HG03039 (cell line): ENCODE measurements around the gene THEM5.

Experiments used
- ATAC-seq: cut with Tn5 transposase; IDR thresholded peaks from one replicate; pipeline ENCODE4 v1.9.1; 2021; ENCODE audit warnings: mild to moderate bottlenecking, moderate library complexity; ENCODE audit not compliant: unreplicated experiment

The THEM5 gene

GRCh38 chr1:151823175-151823574 lies 30.3 kb downstream of the THEM5 start:
- no peak for ATAC-seq

- ATAC-seq, result no peak
Observed at GRCh38 chr1:151822404-151822803, 31.1 kb downstream of the THEM5 start.

GRCh38 chr1:151820940-151821339 lies 32.6 kb downstream of the THEM5 start:
- no peak for ATAC-seq

- no peak for ATAC-seq
Observed at GRCh38 chr1:151819976-151820623, 33.4 kb downstream of the THEM5 start.

GRCh38 chr1:151819227-151819835 lies 34.2 kb downstream of the THEM5 start:
- no peak for ATAC-seq

GRCh38 chr1:151817353-151817730 lies 36.2 kb downstream of the THEM5 start:
- ATAC-seq, result no peak

- no peak for ATAC-seq
Observed at GRCh38 chr1:151816548-151817352, 36.8 kb downstream of the THEM5 start.

GRCh38 chr1:151815716-151816327 lies 37.7 kb downstream of the THEM5 start:
- ATAC-seq, result no peak

- no peak for ATAC-seq
Observed at GRCh38 chr1:151814971-151815545, 38.5 kb downstream of the THEM5 start.

- ATAC-seq, result no peak
Observed at GRCh38 chr1:151814426-151814825, 39.1 kb downstream of the THEM5 start.

GRCh38 chr1:151813271-151813977 lies 40.1 kb downstream of the THEM5 start:
- ATAC-seq, result no peak

GRCh38 chr1:151811181-151811580 lies 42.3 kb downstream of the THEM5 start:
- no peak for ATAC-seq

- no peak for ATAC-seq
Observed at GRCh38 chr1:151809985-151810556, 43.4 kb downstream of the THEM5 start.

- ATAC-seq, result no peak
Observed at GRCh38 chr1:151809290-151809984, 44.1 kb downstream of the THEM5 start.

GRCh38 chr1:151807766-151808165 lies 45.7 kb downstream of the THEM5 start:
- ATAC-seq, result no peak

- no peak for ATAC-seq
Observed at GRCh38 chr1:151807131-151807530, 46.4 kb downstream of the THEM5 start.

GRCh38 chr1:151806170-151806569 lies 47.3 kb downstream of the THEM5 start:
- no peak for ATAC-seq

- no peak for ATAC-seq
Observed at GRCh38 chr1:151805066-151805820, 48.3 kb downstream of the THEM5 start, which contains the start of gene LINGO4. LINGO4 (minus strand) TSS chr1:151805419; CDS start chr1:151802704, 2,715 bp downstream.

- ATAC-seq, result no peak
Observed at GRCh38 chr1:151803915-151804314, 49.6 kb downstream of the THEM5 start.
